GM12878 (cell line): Measurements from ENCODE around the gene DCP1B.

Source experiments
- BCLAF1 ChIP-seq: fragments of 450-650 bp; IDR thresholded peaks from 2 replicates; pipeline ENCODE4 v1.6.1; 2017; ENCODE audit warnings: antibody characterized with exemption, mild to moderate bottlenecking, moderate library complexity
- CTCF ChIP-seq, 3 experiments: IDR thresholded peaks in 2 of 3; conservative IDR thresholded peaks in 1 of 3; 2 replicates each; pipeline ENCODE4 v1.5.1; 2011; ENCODE audit warnings: low read depth in 3 of 3, low read length in 3 of 3, mild to moderate bottlenecking in 3 of 3, control low read depth in 2 of 3, moderate library complexity in 2 of 3, inconsistent platforms in 1 of 3, mixed read lengths in 1 of 3; ENCODE audit not compliant: control insufficient read depth in 2 of 3, insufficient read depth in 1 of 3; ENCODE audit errors: extremely low read depth in 1 of 3
- ESRRA ChIP-seq: IDR thresholded peaks from 2 replicates; pipeline ENCODE4 v1.6.1; 2012; ENCODE audit warnings: mild to moderate bottlenecking, low read length, improper control_type of control experiment
- FOXM1 ChIP-seq: IDR thresholded peaks from 2 replicates; pipeline ENCODE4 v1.6.1; 2012; ENCODE audit warnings: low read depth, mild to moderate bottlenecking, inconsistent platforms, low read length, moderate library complexity
- MXI1 ChIP-seq: fragments of 150-350 bp; IDR thresholded peaks from 2 replicates; pipeline ENCODE4 v1.6.1; 2011; ENCODE audit warnings: low read depth, mild to moderate bottlenecking, inconsistent platforms, low read length, improper control_type of control experiment
- NBN ChIP-seq: fragments of 450-650 bp; IDR thresholded peaks from 2 replicates; pipeline ENCODE4 v1.6.1; 2016
- NFYA ChIP-seq: IDR thresholded peaks from 2 replicates; pipeline ENCODE4 v1.6.1; 2011; ENCODE audit warnings: low read depth, mild to moderate bottlenecking, low read length, improper control_type of control experiment, borderline replicate concordance
- NR2F1 ChIP-seq: fragments of 450-650 bp; conservative IDR thresholded peaks from 2 replicates; pipeline ENCODE4 v1.6.1; 2017; ENCODE audit warnings: mild to moderate bottlenecking
- PBX3 ChIP-seq: IDR thresholded peaks from 2 replicates; pipeline ENCODE4 v1.6.1; 2011; ENCODE audit warnings: mild to moderate bottlenecking, low read depth, low read length, moderate library complexity; ENCODE audit not compliant: insufficient replicate concordance
- POLR2A ChIP-seq: IDR thresholded peaks from 2 replicates; pipeline ENCODE4 v1.6.1; 2011; ENCODE audit warnings: low read depth, mild to moderate bottlenecking, low read length
- POLR2AphosphoS5 ChIP-seq: IDR thresholded peaks from 2 replicates; pipeline ENCODE4 v1.6.1; 2011; ENCODE audit warnings: mild to moderate bottlenecking, low read length, inconsistent platforms
- SREBF2 ChIP-seq: IDR thresholded peaks from 2 replicates; pipeline ENCODE4 v1.6.1; 2012; ENCODE audit warnings: mild to moderate bottlenecking, low read length
- TAF1 ChIP-seq: IDR thresholded peaks from 2 replicates; pipeline ENCODE4 v1.6.1; 2011; ENCODE audit warnings: mild to moderate bottlenecking, low read depth, low read length, borderline replicate concordance
- ZSCAN29 ChIP-seq: fragments of 450-650 bp; IDR thresholded peaks from 2 replicates; pipeline ENCODE4 v1.6.1; 2017; ENCODE audit warnings: mild to moderate bottlenecking, moderate library complexity

DNA sequence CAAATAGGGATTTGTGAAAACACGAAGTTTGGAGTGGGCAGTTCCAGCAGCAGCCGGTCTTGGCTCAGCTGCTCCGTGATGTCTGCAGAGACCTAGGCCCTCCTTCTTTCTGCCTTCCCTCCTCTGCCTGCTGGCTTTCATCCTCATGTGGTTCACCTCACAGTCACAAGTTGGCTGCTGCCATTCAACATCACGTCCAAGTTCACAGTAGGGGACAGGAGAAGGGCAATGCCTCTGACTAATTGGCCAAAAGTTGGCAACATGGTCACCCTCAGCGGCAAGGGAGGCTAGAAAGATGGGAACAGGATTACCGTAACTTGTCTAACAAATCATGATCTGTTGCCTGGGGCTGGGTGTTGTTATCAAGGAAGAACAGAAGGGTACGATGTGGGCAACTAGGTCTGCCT, 78.0 kb downstream of the DCP1B start:
- TF ChIP-seq PBX3, result no peak
- no peak for TF ChIP-seq POLR2A
- TF ChIP-seq TAF1, result no peak
- TF ChIP-seq SREBF2, result no peak
- TF ChIP-seq BCLAF1, result no peak
- TF ChIP-seq NBN, result no peak
- no peak for TF ChIP-seq POLR2AphosphoS5
- TF ChIP-seq ESRRA, result no peak
- TF ChIP-seq FOXM1, result no peak
- no peak for TF ChIP-seq NR2F1
- TF ChIP-seq ZSCAN29, result no peak
- no peak for TF ChIP-seq CTCF (IDR thresholded peaks at IDR 0.05 in 2 of 3, conservative IDR thresholded peaks at IDR 0.05 in 1 of 3; ENCODE audit: control insufficient read depth in 2 of 3, extremely low read depth in 1 of 3, insufficient read depth in 1 of 3, low read depth in 3 of 3, low read length in 3 of 3)
- TF ChIP-seq NFYA, result no peak
- TF ChIP-seq MXI1, result no peak
